GM18511 (cell line): ENCODE measurements around the gene CD99.
"Not testable (repeated sequence)": the region's sequence is repeated elsewhere in the genome, so short reads cannot be mapped to it uniquely, and the experiment has no call there.

Experiments used
- ATAC-seq: cut with Tn5 transposase; IDR thresholded peaks from one replicate; pipeline ENCODE4 v1.9.1; 2021; ENCODE audit warnings: mild to moderate bottlenecking, moderate library complexity; ENCODE audit not compliant: unreplicated experiment

CD99 gene

DNA sequence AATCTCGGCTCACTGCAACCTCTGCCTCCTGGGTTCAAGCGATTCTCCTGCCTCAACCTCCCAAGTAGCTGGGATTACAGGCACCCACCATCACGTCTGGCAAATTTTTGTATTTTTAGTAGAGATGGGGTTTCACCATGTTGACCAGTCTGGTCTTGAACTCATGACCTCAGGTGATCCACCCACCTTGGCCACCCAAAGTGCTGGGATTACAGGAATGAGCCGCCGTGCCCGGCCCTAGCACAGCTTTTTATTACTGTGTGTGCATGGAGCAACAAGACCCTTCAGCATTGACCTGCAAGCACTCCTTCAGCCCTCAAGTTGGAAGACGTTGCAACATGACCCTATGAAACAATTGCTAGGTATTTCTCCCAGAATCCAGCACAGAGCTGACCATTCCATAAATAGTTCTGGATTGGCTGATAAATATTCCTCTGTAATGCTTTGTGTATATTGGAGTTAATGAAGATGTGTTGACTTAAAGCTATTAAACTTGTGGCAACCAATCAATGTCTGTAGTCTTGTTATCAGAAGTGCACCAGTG lies 15.4 kb upstream of the CD99 start:
- ATAC-seq: not testable (repeated sequence)

DNA sequence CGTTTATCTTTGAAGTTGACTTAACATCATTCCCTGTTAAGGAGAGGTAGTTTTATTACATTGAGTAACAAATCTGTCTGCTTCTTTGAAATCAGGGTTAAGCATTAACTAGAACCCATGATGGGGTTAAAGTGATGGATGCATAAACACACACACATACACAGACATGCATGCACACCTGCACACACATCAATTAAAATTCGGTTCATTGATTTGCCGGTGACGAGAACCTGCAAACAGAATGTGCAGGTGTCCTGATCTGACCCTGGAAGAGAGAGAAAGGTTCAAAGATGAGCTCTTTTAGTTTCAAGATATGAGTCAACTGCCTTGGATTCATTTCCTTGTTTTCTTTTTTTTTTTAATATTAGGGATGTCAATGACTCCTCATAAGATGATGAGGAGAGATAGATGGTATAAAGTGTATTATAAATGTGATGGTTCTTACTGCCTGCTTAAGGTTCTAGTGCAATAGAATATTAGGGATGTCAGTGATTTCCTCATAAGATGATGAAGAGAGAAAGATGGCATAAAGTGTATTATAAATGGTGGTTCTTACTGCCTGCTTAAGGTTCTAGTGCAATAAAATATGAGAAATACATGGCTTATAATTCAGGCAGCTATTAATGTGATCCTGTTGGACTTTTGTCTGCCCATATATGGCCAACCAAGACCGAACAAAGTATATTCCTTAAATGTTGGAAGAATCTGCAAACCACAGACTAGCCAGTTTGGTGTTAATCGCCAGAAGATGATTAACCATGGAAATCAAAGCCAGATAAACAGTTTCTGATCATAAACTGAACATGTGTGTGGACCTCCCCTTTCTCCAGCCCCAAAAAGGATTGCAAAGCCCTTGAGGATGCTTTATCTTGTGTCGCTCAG lies 14.1 kb upstream of the CD99 start:
- no peak for ATAC-seq

DNA sequence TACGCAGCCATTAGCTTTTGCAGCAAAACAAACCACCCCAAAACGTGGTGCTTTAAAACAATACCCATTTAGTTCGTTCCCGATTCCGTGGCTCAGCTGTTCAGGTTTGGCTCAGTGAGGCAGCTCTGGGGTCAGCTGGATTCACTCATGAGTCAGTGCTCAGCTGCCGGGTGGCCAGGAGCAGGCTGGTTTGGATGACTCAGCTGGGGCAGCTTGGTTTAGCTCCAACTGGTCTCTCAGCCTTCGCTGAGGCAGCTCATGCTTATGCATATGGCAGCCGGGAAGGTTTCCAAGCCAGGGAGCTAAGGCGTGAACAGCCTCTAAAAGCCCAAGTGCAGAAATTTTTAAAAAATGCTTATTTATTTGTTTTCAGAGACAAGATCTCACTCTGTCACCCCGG lies 13.3 kb upstream of the CD99 start:
- no peak for ATAC-seq

DNA sequence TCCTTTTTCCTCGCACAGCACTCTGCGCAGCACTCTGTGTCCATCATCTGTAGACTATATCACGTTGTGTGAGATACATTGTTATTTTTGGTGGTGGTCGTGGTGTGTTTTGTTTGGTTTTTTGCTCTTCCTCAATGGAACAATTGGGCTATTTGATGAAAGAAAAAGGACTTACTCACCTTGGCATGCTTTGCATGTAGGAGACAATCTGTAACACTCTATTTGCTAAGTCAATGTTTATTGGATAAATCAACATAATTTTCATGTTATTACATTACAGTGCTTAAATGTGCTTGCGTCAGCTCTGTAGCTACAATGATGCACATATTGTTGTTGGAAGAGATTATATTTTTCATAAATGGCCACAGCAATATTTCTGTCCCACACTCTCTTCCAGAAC lies 12.5 kb upstream of the CD99 start:
- no peak for ATAC-seq

DNA sequence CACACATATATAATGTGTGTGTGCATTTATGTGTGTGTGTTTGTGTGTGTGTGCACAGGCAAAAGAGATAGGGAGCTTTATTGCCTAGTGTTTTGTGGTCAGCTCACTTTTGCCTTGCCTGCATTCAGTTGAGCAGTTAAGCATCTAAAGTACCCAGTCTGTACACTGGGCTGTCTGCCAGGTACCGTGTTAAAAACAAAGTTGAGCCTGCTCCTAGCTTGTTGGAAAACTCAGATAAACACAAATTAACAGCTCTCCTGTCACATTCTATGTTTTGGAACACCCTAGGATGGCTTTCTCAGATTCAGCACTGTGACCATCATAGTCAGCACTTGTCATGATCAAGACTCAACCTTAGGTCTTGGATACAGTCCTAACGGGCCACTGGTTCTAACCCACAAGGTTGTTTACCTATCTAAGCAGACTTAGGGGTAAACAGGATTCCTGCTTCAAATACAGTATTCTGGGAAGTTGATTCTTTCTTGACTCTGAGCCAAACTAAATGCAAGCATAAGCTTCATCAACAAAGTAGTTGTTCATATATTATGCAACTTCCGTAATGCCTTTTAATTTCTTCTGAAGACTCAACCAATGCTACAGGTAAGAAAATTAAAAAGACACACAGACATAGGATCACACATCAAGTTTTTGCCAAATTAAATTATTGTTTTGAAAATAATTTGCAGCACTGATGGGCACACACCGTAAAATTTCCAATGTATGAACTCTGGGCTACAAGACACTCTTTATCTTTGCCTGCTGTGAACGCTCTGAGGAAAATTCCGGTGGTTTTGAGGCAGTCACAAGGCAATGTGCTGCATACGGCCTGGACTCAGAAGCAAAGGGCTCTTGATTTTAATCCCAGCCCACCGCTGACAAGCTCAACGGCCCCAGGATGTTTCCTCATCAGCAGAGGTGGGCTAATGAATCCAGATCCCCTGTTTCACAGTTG lies 11.3 kb upstream of the CD99 start:
- no peak for ATAC-seq

DNA sequence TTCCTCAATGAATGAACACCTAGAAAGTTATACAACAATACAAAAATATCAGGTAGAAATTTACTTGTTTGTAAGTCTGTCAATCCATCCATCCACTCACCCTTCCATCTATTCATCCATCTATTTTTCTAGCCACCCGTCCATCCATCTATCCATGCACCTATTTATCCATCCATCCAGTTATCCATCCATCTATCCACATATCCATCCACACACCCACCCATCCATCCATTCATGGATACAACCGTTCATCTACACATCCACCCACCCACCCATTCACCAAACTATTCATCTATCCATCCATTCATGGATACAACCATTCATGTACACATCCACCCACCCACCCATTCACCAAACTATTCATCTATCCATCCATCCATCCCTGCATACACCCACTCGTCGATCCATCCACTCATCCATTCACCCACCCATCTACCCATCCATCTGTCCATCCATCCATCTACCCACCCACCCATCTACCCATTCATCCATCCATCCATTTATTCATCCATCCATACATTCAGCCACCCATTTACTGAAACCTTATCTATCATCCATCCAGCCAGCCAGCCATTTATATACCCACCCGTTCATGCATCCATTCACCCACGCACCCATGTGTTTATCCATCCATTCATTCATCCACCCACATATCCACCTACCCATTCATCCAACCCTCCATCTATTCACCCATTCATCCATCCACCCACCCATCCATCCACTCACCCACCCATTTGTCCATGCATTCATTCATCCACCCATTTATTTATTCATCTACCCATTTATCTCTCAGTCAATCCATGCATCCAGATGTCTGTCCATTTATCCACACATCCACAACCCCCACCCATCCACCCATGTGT lies 10.4 kb upstream of the CD99 start:
- ATAC-seq: no peak

DNA sequence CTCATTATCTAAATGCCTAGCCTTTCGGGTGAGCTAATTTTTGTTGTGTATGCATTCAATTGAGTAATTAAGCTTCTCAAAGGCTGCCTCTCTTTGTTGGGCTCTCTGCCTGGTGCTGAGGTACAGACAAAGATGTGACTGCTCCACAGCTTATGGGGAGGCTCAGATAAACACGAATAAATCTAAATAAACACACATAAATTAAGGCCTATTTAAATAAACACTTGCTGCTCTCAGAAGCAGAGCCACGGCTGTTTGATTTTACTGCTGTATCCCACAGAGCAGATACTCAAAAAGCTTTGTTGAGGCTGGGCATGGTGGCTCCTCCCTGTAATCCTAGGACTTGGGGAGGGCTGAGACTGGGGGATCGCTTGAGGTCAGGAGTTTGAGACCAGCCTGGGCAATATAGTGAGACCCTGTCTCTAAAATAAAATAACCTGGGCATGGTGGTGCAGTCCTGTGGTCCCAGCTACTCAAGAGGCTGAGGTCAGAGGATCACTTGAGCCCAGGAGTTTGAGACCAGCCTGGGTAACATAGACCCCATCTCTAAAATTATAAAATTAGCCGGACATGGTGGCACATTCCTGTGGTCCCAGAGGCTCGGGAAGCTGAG lies 8.4 kb upstream of the CD99 start:
- no peak for ATAC-seq

DNA sequence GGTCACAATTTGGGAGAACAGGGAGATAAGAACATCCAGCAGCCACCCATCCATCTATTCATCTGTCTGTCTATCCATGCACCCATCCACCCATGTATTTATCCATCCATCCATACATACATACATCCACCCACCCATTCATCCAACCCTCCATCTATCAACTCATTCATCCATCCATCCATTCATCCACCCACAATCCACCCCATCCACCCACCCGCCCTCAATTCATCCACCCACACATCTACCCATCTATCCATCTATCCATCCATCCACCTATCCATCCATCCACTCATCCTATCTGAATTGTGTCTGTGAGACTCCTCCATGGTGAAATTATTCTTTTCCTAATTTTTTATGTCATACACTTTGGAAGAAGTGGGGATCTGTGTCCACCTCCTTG lies 6.8 kb upstream of the CD99 start:
- ATAC-seq: no peak

DNA sequence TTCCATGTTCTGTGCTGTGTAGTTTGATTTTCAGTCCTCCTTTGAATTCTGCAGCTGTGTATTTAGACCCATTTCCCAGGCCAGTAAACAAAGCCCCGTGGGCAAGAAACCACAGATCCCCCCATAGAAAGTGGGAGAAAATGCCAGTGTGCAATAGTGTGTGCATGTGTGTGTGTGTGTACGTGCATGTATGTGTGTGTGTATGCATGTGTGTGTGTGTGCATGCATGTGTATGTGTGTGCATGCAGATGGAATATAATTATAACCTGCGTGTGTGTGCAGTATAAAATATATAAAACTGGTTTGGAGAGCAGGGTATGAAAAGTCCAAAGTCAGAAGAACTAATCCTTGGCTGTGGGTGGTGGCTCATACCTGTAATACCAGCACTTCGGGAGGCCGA lies 5.2 kb upstream of the CD99 start:
- no peak for ATAC-seq

DNA sequence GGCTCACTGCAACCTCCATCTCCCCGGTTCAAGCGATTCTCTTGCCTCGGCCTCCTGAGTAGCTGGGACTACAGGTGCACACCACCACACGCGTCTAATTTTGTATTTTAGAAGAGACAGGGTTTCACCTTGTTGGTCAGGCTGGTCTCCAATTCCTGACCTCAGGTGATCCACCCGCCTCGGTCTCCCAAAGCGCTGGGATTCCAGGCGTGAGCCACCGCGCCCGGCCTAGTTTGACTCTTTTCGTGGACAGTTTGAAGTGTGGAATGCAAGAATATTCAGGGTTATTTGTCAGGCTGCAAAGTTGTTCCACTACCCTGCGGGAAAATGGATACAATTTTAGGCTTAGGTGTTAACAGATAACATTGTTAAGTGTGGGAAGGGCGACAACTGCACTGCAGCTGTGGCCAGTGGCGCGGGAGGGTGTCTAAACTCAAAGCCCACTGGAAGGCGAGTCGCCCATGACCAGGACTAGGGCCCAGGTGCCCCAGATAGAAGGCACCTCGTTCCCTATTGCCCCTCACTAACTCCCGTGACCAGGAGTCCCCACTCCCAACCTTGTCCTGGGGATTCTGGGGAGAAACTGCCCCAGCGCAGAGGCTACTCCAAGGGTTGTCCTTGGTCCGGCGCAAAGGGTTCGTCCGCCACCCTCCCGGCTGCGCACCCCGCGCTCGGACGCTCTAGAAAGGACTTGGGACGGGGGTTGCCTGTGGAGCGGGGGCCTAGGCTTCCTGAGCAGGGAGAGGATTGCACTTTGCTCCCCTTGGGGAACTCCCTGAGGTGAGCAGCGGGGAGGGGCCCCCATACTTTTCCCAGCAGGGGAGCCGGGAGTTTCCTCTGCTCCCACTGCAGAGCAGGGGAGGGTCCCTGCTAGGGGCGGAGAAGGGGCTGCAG lies 1.1 kb upstream of the CD99 start:
- no peak for ATAC-seq

DNA sequence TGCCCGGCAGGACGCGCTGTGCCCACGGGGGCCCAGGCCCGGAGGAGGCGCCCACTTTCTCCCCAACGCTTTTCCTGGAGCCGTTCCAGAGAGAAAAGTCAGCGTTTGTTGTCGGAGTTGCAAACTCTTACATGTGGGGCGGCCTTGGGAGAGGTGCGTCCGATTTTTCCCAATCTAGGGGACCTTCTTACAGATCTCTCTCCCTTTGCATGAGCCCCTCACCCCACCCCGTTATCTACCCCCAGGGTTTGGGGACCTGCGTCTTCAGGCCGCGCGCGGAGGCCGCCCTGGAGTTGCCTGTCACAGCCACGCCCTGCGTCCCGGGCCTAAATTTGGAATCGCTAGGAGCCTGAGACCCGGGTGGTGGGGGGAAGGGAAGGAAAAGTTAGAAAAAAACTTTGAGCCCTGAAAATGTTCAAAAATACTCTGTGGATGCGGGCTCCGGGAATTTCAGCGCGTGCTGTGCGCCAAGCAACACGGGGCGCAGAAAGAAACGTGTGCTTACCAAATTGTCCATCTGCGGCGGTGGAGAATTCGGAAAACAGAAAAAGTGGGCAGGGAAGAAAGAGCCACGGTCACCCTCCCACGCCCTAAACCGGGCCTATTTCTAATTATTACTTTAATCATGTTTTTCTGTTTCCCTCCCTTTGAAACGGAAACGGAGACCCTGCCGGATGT lies 587 bp downstream of the CD99 start:
- peak; percentile 22 for ATAC-seq

DNA sequence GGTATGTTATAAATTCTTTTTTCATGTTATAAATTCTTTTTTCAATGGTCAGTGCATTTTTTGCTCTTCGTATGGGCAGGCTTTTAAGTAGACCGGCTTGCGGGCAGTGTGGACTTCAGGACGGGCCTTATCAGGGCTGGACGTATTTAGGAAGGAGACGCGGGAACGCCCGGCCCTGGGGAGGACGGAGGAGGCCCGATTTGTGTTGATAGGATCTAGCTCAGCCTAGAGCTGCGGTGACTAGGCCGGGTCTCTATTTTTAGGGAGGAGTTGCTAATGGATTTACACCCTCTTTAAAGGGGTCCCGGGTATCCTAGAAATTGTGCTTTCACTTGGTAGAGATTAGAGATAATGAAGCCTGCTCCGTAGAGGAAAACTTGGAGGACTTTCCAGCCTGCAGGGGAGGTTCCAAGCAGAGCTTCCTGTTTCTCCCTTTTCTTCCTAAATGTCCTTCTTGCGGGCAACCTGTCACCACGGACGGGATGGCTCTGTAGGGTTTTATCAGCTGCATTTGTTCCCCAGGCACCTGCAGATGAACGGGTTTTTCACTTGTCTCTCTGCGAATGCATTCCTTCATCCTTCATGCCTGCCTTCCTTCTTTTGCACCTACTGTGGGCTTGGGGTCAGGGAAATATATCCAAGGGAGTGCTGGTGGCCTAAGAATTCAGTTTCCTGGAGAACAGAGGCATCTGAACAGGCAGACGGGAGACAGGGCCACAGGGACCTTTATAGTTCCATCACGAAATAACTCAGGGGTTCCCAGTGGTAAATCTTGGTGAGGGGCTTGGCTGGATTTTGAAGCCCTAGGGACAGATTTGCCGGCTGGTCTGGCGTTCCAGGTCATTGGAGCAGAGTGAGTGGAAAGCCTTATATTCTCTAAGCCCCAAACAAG lies 1.4 kb downstream of the CD99 start:
- ATAC-seq: no peak

DNA sequence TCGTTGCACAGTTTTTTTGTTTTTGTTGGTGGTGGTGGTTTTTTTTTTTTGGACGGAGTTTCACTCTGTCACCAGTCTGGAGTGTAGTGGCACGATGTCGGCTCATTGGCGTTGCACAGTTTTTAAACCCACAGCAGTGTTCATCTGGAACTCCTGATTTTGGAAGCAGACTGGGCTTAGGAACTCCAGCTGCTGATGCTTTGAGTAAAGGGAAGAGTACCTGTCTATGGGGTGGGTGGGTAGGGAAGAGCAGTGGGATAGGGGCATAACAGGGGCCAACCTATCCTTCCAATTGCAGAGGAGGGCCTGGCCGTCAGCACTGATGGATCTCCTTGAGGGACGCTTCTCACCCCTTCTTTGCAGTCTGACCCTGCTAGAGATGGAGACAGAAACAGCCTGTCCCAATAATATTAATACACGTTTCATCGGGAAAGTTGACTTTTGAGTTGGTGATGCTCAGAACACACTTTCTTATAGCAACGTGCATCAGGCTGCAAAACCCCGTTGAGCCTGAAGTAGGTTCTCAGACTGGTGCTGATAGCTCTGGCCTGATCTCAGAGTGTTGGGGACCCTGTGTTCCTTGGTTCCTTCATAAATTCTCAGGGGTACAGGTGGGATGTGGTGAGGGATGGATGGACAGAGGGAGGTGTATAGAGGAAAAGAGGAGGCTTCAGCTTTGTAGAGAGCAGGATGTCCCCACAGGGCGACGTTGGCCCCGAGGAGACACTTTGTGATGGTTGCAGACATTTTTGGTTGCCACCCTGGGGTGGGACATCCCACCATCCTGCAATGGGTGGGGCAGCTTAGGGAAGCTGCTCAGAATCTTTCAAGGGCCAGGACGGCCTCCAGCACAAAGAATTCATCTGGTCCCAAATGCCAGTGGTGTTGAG lies 2.3 kb downstream of the CD99 start:
- no peak for ATAC-seq

DNA sequence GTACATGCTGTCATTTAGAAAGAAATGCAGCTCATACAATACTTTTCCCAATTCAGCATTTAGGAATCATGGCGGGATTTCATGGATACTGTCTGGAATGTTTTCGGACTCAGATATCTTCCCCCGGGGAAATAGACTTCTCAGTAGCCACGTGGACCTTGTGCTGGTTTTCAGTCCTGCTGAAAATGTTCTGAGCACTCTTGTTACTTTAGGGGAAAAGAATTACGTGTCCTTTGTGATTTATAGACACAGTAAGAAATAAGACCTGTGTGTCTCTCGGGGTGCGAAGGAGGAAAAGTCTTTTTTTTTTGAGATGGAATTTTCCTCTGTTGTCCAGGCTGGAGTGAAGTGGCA lies 3.8 kb downstream of the CD99 start:
- ATAC-seq: no peak

DNA sequence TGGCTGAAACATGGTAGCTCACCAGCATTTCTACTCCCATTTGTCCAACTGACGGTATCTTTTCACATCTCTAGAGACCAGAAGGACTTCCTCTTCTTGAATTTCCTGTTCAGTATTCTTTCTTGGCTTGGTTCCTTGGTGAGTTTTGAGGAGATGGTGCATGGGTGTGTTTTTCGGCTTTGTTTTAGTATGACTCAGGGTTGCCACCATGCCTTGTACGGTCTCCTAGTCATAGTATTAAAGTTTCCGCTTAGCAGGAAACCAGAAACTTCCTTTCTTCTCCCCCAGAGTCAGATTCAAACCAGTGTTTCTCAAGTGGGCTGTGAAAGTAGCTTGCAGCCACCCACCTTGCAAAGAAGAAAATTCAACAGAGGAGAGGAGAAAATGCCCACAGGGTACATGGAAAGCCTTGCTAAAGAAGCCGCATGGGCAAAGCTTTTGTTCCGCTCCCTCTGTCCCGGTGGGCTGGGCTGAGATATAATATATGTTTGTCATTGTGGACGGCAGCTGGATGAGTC lies 5.7 kb downstream of the CD99 start:
- peak; percentile 91 for ATAC-seq

DNA sequence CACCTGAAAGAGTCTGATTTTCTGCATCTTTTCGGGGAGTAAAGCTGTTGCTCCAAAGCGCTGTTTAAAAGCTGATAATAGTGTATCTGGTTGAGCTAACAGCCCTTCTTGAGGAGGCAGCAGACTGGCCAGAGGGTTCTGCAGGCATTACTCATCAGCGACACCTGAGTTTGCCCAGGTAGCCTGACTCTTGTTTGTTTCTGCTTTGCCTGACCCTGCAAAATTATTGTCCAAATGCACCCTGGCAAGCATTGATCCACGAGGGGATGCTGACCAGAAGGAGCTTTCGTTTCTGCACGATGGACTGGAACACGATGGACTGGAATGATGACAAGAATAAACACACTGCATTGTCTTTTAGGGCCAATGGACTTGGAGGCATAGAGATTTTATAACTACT lies 6.2 kb downstream of the CD99 start:
- ATAC-seq: no peak
